Activated CD4-positive, CD25-positive, alpha-beta regulatory T cell treated with anti-CD3 and anti-CD28 coated beads, Interleukin-2, amount 50 U/mL, for 16 hours (primary cell): ENCODE measurements around the gene LCORL.
A peak's percentile ranks its signal among the peaks of the same experiment; 100 is the strongest.
"Not testable (repeated sequence)": the region's sequence is repeated elsewhere in the genome, so short reads cannot be mapped to it uniquely, and the experiment has no call there.

Experiments
- DNase-seq: peaks from one replicate; pipeline ENCODE4 v3.0.0-alpha.2; 2020; ENCODE audit warnings: low read depth, low spot score

Gene LCORL

DNA sequence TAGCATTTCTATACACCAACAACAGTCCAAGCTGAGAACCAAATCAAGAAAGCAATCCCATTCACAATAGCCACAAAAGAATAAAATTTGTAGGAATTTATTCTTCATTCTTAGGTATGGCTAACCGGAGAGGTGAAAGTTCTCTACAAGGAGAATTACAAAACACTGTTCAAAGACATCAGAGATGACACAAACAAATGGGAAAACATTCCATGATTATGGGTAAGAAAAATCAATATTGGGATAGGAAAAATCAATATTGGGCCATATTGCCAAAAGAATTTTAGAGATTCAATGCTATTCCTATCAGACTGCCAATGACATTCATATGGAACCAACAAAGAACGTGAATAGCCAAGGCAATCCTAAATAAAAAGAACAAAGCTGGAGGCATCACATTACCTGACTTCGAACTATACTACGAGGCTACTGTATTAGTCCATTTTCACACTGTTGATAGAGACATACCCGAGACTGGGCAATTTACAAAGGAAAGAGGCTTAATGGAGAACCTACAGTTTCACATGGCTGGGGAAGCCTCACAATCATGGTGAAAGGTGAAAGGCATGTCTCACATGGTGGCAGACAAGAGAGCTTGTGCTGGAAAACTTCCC lies 161.7 kb downstream of the LCORL start:
- no peak for DNase-seq

GRCh38 chr4:17854036-17854435 lies 167.5 kb downstream of the LCORL start:
- no peak for DNase-seq

DNA sequence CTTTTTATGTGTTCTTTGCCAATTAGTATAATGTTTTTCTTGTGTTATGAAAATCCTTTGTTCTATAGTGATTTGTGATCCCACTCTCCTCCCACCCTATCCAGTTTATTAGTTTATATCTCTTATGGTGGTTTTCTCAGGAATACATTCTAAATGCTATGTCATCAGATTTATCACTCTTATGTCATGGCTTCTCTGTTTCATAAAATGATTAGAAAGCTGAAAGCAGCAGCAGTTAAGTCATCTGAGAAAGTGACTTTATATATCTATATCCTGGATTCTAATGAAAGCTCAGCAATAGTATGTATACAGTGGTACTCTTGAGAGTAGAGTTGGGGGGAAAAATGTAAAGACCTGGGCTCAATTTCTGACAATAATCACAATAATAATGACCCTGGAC lies 169.6 kb downstream of the LCORL start:
- DNase-seq: no peak

GRCh38 chr4:17850295-17850694 lies 171.3 kb downstream of the LCORL start:
- DNase-seq: not testable (repeated sequence)

- DNase-seq: no peak
These were observed 175.3 kb downstream of the LCORL start for GRCh38 chr4:17846266-17846665.

DNA sequence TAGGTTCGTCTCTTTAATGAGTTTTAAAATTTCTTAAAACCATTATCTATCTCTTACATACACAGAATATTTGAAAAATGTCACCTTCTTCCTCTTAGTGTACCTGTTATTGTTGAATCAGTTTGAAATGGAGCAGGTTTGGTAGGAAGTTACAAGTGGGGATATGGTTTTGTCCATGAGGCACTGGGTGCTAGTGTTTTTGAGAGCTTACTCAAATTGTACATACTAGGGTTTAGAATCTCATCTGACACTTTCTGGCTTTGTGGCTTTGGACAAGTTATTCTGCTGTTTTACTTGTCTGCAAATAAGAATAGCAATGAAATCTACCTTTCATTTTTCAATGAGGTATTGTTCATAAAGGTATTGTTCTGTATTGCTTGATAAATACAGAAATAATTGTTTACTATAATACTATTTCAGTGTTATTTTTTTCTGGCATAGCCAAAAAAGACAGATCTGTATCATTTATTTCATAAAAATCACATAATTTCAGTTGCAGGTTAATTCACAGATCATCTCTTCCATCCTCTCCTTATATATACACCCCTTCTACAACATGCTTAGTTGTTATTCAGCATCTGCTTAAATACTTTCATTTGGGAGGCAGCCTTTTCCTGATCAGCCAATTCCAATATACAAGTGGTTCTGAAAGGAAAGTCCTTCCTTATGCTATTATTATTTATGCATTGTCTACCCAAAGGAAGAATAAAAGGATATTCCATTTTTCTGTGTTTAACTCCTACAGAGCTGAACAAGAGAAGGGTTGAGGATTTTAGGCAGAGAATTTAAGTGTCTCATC lies 197.5 kb downstream of the LCORL start:
- no peak for DNase-seq

DNA sequence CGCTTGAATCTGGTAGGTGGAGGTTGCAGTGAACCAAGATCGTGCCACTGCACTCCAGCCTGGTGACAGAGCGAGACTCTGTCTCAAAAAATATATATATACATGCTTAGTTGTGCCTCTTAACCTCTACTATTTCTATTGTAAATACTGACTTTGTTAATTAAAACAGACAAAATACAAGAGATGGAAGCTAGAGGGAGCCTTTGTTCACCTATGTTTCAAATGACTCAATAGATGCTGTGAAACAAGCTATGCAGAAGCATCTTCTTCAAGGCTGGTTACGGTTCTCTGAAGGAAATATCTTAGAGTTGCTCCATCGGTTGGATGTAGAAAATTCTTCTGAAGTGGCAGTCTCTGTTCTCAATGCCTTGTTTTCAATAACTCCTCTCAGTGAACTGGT lies 204.5 kb downstream of the LCORL start:
- DNase-seq: no peak

GRCh38 chr4:17816142-17816541 lies 205.4 kb downstream of the LCORL start:
- no peak for DNase-seq

- no peak for DNase-seq
These were observed 207.4 kb downstream of the LCORL start for GRCh38 chr4:17814140-17814539.

DNA sequence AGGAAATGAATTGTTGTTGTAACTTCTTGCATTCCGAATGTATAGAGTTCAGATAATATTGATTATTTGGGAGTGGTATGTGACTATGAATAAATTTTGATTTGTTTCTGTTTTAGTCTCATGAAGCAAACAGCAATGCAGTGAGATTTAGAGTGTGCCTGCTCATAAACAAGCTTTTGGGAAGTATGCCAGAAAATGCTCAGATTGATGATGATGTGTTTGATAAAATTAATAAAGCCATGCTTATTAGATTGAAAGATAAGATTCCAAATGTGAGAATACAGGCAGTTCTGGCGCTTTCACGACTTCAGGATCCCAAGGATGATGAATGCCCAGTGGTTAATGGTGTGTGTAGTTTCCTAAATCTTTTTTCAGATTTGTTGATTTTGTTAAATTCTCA lies 208.8 kb downstream of the LCORL start:
- DNase-seq: no peak

GRCh38 chr4:17812125-17812524 lies 209.4 kb downstream of the LCORL start:
- DNase-seq: no peak

GRCh38 chr4:17811078-17811603 lies 210.4 kb downstream of the LCORL start:
- no peak for DNase-seq

DNA sequence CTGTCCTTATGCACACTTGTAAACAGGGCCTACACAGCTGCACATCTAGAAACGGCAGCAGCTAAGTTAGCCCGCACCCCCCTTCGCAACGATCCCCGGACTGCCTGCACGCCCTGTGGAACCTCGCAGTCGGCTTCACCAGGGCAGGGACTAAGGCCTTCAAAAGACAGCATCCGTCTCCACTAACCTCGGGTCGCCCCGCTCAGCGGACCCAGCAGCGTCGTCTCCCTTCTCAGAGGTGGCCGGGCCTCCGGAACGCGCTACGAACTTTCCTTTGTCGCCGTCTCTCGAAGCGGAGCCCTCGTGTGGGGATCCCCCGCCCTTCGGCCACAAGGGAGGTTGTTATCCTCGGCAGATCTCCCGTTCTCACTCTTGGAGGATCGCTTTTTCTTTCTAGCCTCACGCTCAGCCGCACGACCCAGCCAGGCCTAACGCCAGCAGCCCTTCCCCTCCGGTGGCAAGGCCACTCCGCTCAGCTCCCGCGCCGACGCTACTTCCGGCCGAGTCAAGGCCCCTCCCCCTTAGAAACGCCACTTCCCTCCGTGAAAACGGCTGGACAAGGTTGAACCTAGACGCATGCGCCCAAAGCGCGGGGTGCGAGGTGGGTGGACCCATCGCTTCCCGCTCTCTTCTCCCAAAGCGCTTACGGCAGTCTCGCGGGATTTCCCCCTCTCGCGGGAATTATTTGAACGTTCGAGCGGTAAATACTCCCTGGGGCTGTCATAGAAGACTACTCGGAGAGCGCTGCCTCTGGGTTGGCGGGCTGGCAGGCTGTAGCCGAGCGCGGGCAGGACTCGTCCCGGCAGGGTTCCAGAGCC lies 211.1 kb downstream of the LCORL start, which contains the start of the genes DCAF16 and NCAPG:
DCAF16 (minus strand) TSS at position 498 of the 818 bp plus-strand sequence. CDS start 6,616 bp downstream, outside the sequence.
NCAPG (plus strand) TSS at position 720 of the 818 bp plus-strand sequence. CDS start 99 bp downstream, outside the sequence.
- peak; percentile 99 for DNase-seq

DNA sequence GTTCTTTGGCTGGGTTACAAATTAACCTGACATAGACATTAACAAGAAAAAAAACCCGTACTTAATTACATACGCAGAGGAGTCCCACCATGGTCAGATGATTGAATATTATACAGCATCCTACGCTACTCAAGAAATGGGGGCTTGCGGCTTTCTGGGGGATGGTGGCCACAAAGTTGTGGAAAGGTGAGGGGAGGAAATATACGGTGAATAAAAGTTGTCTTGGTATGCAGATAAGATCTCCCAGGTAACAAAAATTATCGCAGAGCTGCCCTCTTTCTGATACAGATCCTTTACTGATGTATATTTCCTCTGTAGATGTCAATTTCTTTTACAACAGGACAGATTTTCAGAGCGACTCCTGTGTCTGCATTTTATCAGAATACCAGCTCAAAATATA lies 211.9 kb downstream of the LCORL start:
- DNase-seq: no peak

GRCh38 chr4:17807446-17807845 lies 214.1 kb downstream of the LCORL start:
- DNase-seq: no peak

GRCh38 chr4:17805580-17806155 lies 215.9 kb downstream of the LCORL start:
- no peak for DNase-seq

DNA sequence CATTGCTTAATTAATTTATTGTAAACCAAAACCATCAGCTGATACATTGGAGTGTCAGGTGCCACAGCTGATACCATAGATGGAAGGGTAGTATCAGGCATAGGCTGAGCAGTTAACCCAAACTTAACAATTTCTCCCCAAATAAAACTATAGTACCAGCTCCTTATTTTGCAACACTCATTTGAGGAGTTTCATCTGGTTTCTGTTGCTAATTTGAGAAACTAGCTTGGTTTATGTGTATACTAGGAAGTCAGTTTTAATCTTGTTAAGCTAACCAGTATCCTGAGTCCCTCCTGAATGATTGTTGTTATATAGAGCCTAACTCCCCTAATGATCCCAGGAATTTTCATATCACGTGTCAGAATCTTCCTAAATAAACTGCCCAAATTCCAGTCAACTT lies 223.7 kb downstream of the LCORL start:
- no peak for DNase-seq

GRCh38 chr4:17794730-17795129 lies 226.8 kb downstream of the LCORL start:
- DNase-seq: no peak
